K562 (cell line): ENCODE measurements around the gene PIK3CG. TPM values are rescaled to one million over a fixed set of nuclear protein-coding genes. Genes with fewer than 3 reads are reported as not detected.

Experiments used
- CBX5 ChIP-seq: IDR thresholded peaks from 2 replicates; pipeline ENCODE4 v1.6.1; 2014; ENCODE audit warnings: low read depth, borderline replicate concordance
- ELF4 ChIP-seq: fragments of 450-650 bp; formaldehyde crosslinking; IDR thresholded peaks from 2 replicates; pipeline ENCODE4 v1.4.0; 2022; ENCODE audit warnings: missing genetic modification characterization
- FOXK2 ChIP-seq, 2 experiments: fragments of 450-650 bp; IDR thresholded peaks in 1 of 2; conservative IDR thresholded peaks in 1 of 2; 2 replicates each; pipeline ENCODE4 v1.6.1; 2016; ENCODE audit warnings: low read depth in 2 of 2, mild to moderate bottlenecking in 1 of 2
- HDAC1 ChIP-seq, 2 experiments: fragments of 450-650 bp; IDR thresholded peaks; 2 replicates each; pipeline ENCODE4 v1.6.1; 2016 to 2017; ENCODE audit warnings: inconsistent platforms in 1 of 2, mild to moderate bottlenecking in 1 of 2, moderate library complexity in 1 of 2
- HNRNPH1 ChIP-seq: fragments of 200-400 bp; formaldehyde crosslinking; optimal IDR thresholded peaks from 2 replicates; pipeline ENCODE3; 2017; ENCODE audit warnings: low read depth, mild to moderate bottlenecking, low read length, moderate library complexity
- NCOR1 ChIP-seq: fragments of 450-650 bp; IDR thresholded peaks from 2 replicates; pipeline ENCODE4 v1.6.1; 2016; ENCODE audit warnings: mild to moderate bottlenecking, moderate library complexity
- POLR2B ChIP-seq: fragments of 450-650 bp; IDR thresholded peaks from 2 replicates; pipeline ENCODE4 v1.6.1; 2018; ENCODE audit warnings: low read depth; ENCODE audit not compliant: partially characterized antibody
- SMAD2 ChIP-seq: fragments of 150-350 bp; IDR thresholded peaks from 2 replicates; pipeline ENCODE4 v1.6.1; 2014; ENCODE audit warnings: low read depth, mild to moderate bottlenecking, low read length
- TEAD2 ChIP-seq: fragments of 450-650 bp; IDR thresholded peaks from 2 replicates; pipeline ENCODE4 v1.6.1; 2016; ENCODE audit warnings: missing genetic modification characterization, control low read depth, missing compliant biosample characterization
- TRIM24 ChIP-seq, 2 experiments: fragments of 450-650 bp; IDR thresholded peaks; 2 replicates each; pipeline ENCODE4 v1.6.1; 2016
- XRCC3 ChIP-seq: fragments of 450-650 bp; IDR thresholded peaks from 2 replicates; pipeline ENCODE4 v1.6.1; 2017; ENCODE audit warnings: mild to moderate bottlenecking, moderate library complexity
- ZEB2 ChIP-seq: fragments of 450-650 bp; IDR thresholded peaks from 2 replicates; pipeline ENCODE4 v1.6.1; 2016
- ZNF717 ChIP-seq: fragments of 250-450 bp; sonication (Bioruptor Pico); IDR thresholded peaks from 2 replicates; pipeline ENCODE4 v1.5.0; 2021
- ZSCAN32 ChIP-seq: fragments of 450-650 bp; formaldehyde crosslinking; IDR thresholded peaks from 2 replicates; pipeline ENCODE4 v1.4.0; 2020; ENCODE audit warnings: mild to moderate bottlenecking, moderate library complexity
- polyA plus RNA-seq, 8 experiments: library from polyadenylated mRNA; depleted of rRNA in 4 of 8; stranded (reverse) in 5 of 8; unstranded in 3 of 8; fragments of >200 nt; fragmentation: Nextera tagmentation in 2 of 8; fragmentation: Illumina TruSeq in 1 of 8; extraction: Ambion mirVana in 2 of 8; extraction: Trizol in 1 of 8; gene quantifications; 2 replicates each; pipeline versions ENCODE4 v1.2.1 to v1.2.3, GENCODE V29; 2011 to 2014; ENCODE audit warnings: inconsistent platforms in 1 of 8, missing spikeins in 1 of 8
- total RNA-seq, 7 experiments: library from RNA; depleted of rRNA in 6 of 7; stranded (reverse); fragments of >200 nt in 6 of 7; fragmentation: Illumina TruSeq in 2 of 7; extraction: Trizol in 2 of 7; gene quantifications; 2 replicates each; pipeline versions ENCODE4 v1.2.1 to v1.2.3, GENCODE V29; 2011 to 2021; ENCODE audit warnings: low replicate concordance in 1 of 7
- TF ChIP-seq, protein P1 (sequence below): fragments of 450-650 bp; IDR thresholded peaks from 2 replicates; pipeline ENCODE4 v1.6.1; 2016
- TF ChIP-seq, protein P2 (sequence below): fragments of 200-400 bp; formaldehyde crosslinking; IDR thresholded peaks from 2 replicates; pipeline ENCODE4 v1.6.1; 2017; ENCODE audit warnings: mild to moderate bottlenecking, low read depth, low read length, moderate library complexity
- TF ChIP-seq, protein P3 (sequence below): fragments of 450-650 bp; formaldehyde crosslinking; IDR thresholded peaks from 2 replicates; pipeline ENCODE4 v1.4.0; 2022; ENCODE audit warnings: missing genetic modification characterization
- TF ChIP-seq, protein P4 (sequence below): fragments of 450-650 bp; IDR thresholded peaks from 2 replicates; pipeline ENCODE4 v1.6.1; 2014; ENCODE audit warnings: low read depth, mild to moderate bottlenecking, moderate library complexity, borderline replicate concordance
- TF ChIP-seq, protein P5 (sequence below): fragments of 450-650 bp; IDR thresholded peaks from 2 replicates; pipeline ENCODE4 v1.6.1; 2018; ENCODE audit not compliant: partially characterized antibody

Gene PIK3CG
- total and polyA plus RNA-seq, 9 of the 15 experiments (the other 6 are each of a cell fraction or from before 2014, with no cell fraction given), result 5.3 to 42.5 (median 29.0) TPM

DNA sequence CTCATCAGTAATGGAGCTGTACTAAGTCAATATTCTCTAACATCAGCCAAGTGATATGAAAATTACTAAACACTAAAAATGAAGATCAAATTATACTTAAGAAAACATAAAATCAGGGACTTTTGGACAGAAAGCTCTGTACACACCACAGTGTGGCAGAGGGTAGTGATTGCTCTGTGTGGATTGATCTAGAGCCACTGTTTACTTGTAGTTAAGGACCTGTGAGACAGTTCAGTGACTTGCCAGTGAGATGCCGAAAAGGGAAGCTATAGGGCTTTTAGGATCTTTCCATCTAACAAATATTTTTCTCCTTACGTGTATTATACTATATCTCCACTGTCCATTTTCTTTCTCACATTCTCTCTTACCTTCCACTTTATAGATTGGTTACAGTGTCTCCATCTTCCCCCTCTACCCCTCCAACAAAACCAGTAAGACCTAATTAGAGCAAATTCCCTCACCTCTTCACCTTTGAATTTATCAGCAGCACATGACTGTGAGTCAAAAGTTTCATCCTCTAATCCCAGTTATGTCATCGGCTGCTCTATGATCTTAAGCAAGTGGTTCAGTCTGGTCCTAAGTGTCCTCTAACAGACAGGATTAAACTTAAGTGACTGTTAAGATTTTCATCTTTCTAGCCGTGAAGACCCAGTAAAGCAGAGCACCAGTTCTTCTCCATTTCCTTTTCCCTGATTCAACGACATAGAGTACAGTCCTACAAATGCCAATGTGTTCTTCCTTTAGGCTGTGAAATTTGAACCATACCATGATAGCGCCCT, 6.9 kb downstream of the PIK3CG start (continued):
- TF ChIP-seq, protein P1, sequence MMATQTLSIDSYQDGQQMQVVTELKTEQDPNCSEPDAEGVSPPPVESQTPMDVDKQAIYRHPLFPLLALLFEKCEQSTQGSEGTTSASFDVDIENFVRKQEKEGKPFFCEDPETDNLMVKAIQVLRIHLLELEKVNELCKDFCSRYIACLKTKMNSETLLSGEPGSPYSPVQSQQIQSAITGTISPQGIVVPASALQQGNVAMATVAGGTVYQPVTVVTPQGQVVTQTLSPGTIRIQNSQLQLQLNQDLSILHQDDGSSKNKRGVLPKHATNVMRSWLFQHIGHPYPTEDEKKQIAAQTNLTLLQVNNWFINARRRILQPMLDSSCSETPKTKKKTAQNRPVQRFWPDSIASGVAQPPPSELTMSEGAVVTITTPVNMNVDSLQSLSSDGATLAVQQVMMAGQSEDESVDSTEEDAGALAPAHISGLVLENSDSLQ, result peak; percentile 8; the same call in 1 of the 2 replicates
- TF ChIP-seq, protein P2, sequence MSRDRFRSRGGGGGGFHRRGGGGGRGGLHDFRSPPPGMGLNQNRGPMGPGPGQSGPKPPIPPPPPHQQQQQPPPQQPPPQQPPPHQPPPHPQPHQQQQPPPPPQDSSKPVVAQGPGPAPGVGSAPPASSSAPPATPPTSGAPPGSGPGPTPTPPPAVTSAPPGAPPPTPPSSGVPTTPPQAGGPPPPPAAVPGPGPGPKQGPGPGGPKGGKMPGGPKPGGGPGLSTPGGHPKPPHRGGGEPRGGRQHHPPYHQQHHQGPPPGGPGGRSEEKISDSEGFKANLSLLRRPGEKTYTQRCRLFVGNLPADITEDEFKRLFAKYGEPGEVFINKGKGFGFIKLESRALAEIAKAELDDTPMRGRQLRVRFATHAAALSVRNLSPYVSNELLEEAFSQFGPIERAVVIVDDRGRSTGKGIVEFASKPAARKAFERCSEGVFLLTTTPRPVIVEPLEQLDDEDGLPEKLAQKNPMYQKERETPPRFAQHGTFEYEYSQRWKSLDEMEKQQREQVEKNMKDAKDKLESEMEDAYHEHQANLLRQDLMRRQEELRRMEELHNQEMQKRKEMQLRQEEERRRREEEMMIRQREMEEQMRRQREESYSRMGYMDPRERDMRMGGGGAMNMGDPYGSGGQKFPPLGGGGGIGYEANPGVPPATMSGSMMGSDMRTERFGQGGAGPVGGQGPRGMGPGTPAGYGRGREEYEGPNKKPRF, result no peak
- TF ChIP-seq ZNF717 (CRISPR knock-in tag) (no peak), CBX5 (no peak), HNRNPH1 (no peak), NCOR1 (peak; percentile 59), TEAD2 (tag) (no peak), ELF4 (no peak), SMAD2 (no peak), POLR2B (no peak), TRIM24 (IDR thresholded peaks at IDR 0.05) (no peak), HDAC1 (IDR thresholded peaks at IDR 0.05) (0 out of 4 replicates have a peak, but pooled peaks of 1 of the 2 experiments have one; percentile 16), ZEB2 (peak; percentile 74), FOXK2 (conservative IDR thresholded peaks at IDR 0.05 in 1 of 2, IDR thresholded peaks at IDR 0.05 in 1 of 2; ENCODE audit: low read depth in 2 of 2) (peak in 1 of 2 experiments; percentile 44; a peak in 2 of 4 replicates), XRCC3 (no peak), ZSCAN32 (CRISPR knock-in tag) (no peak)
- TF ChIP-seq, protein P3, sequence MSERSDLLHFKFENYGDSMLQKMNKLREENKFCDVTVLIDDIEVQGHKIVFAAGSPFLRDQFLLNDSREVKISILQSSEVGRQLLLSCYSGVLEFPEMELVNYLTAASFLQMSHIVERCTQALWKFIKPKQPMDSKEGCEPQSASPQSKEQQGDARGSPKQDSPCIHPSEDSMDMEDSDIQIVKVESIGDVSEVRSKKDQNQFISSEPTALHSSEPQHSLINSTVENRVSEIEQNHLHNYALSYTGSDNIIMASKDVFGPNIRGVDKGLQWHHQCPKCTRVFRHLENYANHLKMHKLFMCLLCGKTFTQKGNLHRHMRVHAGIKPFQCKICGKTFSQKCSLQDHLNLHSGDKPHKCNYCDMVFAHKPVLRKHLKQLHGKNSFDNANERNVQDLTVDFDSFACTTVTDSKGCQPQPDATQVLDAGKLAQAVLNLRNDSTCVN (CRISPR knock-in tag), result no peak
- TF ChIP-seq, protein P4, sequence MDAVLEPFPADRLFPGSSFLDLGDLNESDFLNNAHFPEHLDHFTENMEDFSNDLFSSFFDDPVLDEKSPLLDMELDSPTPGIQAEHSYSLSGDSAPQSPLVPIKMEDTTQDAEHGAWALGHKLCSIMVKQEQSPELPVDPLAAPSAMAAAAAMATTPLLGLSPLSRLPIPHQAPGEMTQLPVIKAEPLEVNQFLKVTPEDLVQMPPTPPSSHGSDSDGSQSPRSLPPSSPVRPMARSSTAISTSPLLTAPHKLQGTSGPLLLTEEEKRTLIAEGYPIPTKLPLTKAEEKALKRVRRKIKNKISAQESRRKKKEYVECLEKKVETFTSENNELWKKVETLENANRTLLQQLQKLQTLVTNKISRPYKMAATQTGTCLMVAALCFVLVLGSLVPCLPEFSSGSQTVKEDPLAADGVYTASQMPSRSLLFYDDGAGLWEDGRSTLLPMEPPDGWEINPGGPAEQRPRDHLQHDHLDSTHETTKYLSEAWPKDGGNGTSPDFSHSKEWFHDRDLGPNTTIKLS, result no peak
- TF ChIP-seq, protein P5, sequence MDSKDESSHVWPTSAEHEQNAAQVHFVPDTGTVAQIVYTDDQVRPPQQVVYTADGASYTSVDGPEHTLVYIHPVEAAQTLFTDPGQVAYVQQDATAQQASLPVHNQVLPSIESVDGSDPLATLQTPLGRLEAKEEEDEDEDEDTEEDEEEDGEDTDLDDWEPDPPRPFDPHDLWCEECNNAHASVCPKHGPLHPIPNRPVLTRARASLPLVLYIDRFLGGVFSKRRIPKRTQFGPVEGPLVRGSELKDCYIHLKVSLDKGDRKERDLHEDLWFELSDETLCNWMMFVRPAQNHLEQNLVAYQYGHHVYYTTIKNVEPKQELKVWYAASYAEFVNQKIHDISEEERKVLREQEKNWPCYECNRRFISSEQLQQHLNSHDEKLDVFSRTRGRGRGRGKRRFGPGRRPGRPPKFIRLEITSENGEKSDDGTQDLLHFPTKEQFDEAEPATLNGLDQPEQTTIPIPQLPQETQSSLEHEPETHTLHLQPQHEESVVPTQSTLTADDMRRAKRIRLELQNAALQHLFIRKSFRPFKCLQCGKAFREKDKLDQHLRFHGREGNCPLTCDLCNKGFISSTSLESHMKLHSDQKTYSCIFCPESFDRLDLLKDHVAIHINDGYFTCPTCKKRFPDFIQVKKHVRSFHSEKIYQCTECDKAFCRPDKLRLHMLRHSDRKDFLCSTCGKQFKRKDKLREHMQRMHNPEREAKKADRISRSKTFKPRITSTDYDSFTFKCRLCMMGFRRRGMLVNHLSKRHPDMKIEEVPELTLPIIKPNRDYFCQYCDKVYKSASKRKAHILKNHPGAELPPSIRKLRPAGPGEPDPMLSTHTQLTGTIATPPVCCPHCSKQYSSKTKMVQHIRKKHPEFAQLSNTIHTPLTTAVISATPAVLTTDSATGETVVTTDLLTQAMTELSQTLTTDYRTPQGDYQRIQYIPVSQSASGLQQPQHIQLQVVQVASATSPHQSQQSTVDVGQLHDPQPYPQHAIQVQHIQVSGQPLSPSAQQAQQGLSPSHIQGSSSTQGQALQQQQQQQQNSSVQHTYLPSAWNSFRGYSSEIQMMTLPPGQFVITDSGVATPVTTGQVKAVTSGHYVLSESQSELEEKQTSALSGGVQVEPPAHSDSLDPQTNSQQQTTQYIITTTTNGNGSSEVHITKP, result peak; percentile 77
